HG03520 (cell line): Measurements from ENCODE around the gene ABI3BP.

ENCODE experiments used
- ATAC-seq: cut with Tn5 transposase; IDR thresholded peaks from one replicate; pipeline ENCODE4 v1.9.1; 2021; ENCODE audit warnings: mild to moderate bottlenecking, moderate library complexity; ENCODE audit not compliant: unreplicated experiment

ABI3BP gene

DNA sequence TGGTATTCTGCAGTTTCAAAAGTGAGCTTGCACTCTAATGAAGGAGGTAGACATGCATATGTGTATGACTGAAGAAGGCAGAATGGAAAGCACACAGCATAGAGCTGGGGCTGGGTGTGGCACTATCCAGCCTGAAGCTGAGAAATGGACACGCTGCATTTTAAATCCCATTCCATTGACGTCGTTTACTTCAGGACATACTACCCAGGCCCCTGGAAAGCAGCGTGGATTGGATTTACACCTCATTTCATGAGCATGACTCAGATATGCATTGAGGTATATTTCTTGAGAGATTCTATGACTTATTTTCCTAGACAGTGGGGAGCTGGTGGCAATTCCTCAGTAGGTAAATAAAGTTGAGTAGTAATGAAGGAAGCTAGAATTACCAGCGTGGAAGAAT lies 101.4 kb downstream of the ABI3BP start:
- ATAC-seq: no peak

GRCh38 chr3:100891033-100891432 lies 102.2 kb downstream of the ABI3BP start:
- no peak for ATAC-seq

DNA sequence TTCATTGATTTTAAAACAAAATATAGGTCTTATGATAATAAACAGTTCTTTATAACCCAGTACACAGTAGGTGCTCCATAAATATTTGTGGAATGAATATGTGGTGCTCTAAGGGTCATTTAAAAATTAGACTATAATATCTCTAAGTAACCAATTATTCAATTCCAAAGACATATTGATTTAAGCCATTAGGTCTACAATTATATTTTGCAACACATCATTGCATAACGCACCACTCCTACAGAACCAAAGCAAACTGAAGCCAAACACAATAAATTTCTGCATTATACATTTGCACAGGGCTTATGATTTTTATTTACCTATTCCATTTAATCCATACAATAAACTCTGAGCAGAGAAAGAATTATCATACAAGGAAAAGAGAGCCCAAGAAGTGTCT lies 104.3 kb downstream of the ABI3BP start:
- no peak for ATAC-seq

- no peak for ATAC-seq
Observed at GRCh38 chr3:100882571-100882984, 110.6 kb downstream of the ABI3BP start.

DNA sequence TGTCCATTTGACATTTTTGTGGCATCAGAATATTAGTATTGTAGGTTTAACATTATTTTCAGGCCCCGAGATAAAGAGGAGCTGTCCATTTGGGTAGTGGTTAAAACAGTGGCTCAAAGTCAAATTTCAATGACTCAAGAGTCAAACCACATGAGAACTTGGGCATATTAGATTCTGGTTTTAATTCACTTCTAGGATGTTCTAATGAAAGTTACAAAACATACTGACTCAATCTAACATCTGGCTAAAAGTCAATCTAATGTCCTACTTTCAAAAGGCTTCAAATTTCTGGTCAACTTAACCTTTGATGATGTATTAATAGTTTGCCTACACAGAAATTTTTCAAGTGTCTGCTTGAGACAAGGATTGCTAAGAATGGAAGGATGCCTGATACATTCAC lies 112.4 kb downstream of the ABI3BP start:
- no peak for ATAC-seq

- ATAC-seq: no peak
Observed at GRCh38 chr3:100880072-100880471, 113.1 kb downstream of the ABI3BP start.

DNA sequence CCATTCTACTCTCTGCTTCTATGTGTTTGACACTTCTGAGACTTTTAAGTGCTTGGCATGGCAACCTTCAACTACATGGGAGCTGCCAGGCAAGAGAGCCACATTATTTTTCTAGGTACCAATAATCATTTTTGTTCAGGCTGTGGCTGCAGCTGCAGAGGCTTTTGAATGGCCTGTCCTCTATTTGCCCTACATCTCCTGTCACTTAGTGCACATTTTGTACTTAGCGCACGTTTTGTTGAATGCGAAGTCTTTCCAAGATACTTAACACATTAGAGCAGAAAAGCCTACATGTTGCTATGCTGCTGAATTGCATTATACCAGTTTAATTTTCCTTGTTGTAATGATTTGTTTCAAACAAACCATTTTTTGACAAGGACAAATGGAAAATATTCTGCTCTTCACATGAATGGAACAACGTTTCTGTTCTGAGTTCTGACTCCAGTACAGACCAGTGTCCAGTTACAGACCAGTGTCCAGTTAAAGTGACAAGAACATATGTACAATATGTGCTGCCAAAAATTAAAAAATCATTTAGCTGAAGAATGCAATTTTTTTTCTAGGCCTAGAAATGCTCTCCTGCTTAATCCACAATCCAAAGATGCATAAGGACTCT lies 113.9 kb downstream of the ABI3BP start:
- ATAC-seq: no peak

DNA sequence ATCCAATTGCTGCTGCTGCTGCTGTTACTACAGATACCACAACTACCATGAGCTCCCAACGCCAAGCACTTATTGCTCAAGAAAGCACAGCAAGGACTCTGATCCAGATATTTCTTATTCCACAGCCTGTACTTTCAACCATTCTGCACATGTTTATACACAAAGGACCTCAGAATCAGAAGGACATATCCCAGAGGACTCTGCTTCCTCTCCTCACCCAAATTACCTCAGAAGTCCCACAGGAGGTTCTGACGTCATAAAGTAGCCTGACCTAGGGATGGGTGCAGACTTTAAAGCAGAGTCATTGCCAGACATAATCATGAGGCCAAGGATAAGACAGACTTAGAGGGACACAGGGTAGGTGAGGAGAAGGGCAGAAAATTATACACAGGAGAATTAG lies 115.9 kb downstream of the ABI3BP start:
- no peak for ATAC-seq

GRCh38 chr3:100875239-100875638 lies 118.0 kb downstream of the ABI3BP start:
- no peak for ATAC-seq

DNA sequence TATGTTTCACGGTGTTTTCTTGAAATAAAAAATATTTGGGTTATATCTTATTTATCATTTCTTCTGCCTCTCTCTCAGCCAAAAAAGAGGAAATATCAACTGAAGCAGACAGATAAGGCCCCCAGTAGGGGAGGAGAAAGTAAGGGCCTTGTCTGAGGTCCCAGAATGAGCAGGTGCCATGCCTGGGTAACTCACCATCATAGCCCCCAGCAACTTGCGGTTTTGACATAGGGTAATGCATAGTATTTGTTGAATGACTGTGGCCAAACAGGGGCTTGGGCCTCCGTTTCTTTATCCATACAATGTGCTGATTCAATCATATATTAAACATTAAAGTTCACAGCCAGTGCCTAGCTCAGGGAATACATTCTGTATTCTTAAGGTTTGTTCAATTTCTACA lies 119.6 kb downstream of the ABI3BP start:
- no peak for ATAC-seq

DNA sequence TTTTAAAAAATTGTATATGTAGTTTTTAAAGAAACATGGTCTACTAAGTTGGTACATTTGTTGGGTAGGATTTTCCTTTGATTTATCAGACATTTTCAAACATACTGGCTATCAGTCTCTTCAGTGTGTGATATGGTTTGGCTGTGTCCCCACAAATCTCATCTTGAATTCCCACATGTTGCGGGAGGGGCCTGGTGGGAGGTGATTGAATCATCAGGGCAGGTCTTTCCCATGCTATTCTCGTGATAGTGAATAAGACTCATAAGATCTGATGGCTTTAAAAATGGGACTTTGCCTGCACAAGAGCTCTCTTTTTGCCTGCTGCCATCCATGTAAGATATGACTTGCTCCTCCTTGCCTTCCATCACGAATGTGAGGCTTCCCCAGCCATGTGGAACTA lies 121.9 kb downstream of the ABI3BP start:
- no peak for ATAC-seq

- no peak for ATAC-seq
Observed at GRCh38 chr3:100869787-100870186, 123.4 kb downstream of the ABI3BP start.

GRCh38 chr3:100868894-100869293 lies 124.3 kb downstream of the ABI3BP start:
- no peak for ATAC-seq

DNA sequence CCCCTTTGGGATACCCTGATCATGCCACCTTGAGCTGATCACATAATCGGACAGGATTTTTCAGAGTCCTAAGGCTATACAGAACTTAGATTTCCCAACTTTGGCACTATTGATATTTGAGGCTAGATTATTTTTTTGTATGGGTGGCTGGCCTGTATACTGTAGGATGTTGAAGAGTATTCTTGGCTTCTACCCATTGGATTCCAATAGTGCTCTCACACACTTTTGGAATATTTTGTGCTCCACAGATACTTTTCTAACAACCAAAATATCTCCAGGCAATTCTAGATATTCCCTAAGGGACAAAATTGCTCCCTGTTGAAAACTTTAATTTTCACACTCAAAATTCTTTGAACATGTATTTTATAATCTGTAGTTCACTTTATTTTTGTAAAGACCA lies 125.1 kb downstream of the ABI3BP start:
- ATAC-seq: no peak

GRCh38 chr3:100865442-100865841 lies 127.8 kb downstream of the ABI3BP start:
- no peak for ATAC-seq

GRCh38 chr3:100864471-100865250 lies 128.6 kb downstream of the ABI3BP start:
- ATAC-seq: no peak

GRCh38 chr3:100857863-100858262 lies 135.4 kb downstream of the ABI3BP start:
- ATAC-seq: no peak

GRCh38 chr3:100856821-100857220 lies 136.4 kb downstream of the ABI3BP start:
- ATAC-seq: no peak

- no peak for ATAC-seq
Observed at GRCh38 chr3:100852840-100853239, 140.4 kb downstream of the ABI3BP start.

- ATAC-seq: no peak
Observed at GRCh38 chr3:100850701-100851100, 142.5 kb downstream of the ABI3BP start.

GRCh38 chr3:100850156-100850555 lies 143.1 kb downstream of the ABI3BP start:
- ATAC-seq: no peak

GRCh38 chr3:100844063-100844936 lies 148.9 kb downstream of the ABI3BP start:
- ATAC-seq: no peak
